Bronchial epithelial cell (primary cell): Measurements from ENCODE around the gene SRMS. TPM values are rescaled to one million over a fixed set of nuclear protein-coding genes. Genes with fewer than 3 reads are reported as not detected.

Experiments
- DNase-seq: peaks from one replicate; pipeline ENCODE4 v3.0.0-alpha.2; 2010; ENCODE audit warnings: low read depth
- FAIRE-seq: peaks from 2 replicates; lab custom pipeline; 2011; peaks lifted over from hg19 to GRCh38; lab: Jason Lieb, UNC
- H3K27me3 ChIP-seq: 2 replicates; pipeline ENCODE4 v1.5.1; 2011; ENCODE audit warnings: low read length; ENCODE audit not compliant: control insufficient read depth, insufficient read depth
- H3K36me3 ChIP-seq: 2 replicates; pipeline ENCODE4 v1.5.1; 2011; ENCODE audit warnings: low read length; ENCODE audit not compliant: control insufficient read depth, insufficient read depth
- H3K4me3 ChIP-seq: 2 replicates; pipeline ENCODE4 v1.5.1; 2011; ENCODE audit warnings: mild to moderate bottlenecking, low read depth, low read length, control low read depth
- CTCF ChIP-seq: IDR thresholded peaks from 2 replicates; pipeline ENCODE4 v1.5.1; 2011; ENCODE audit warnings: mild to moderate bottlenecking, moderate library complexity, low read length, control low read depth, inconsistent platforms; ENCODE audit not compliant: insufficient read depth, severe bottlenecking
- total RNA-seq: library from RNA; depleted of rRNA; stranded (reverse); fragments of >200 nt; gene quantifications from 2 replicates; pipeline ENCODE4 v1.2.1, GENCODE V29; 2014

The SRMS gene
- total RNA-seq, 1 donor from 2014 or later, result 0.79 TPM

GRCh38 chr20:63513207-63513606 lies 34.3 kb downstream of the SRMS start:
- no peak for TF ChIP-seq CTCF
- DNase-seq (no peak), FAIRE-seq (no peak)
- H3K27me3 ChIP-seq, result no peaks in the 10 kb centered on the region
- H3K36me3 ChIP-seq, result no peaks in the 10 kb centered on the region
- no peak overlapping the region for H3K4me3 ChIP-seq

GRCh38 chr20:63509088-63509564 lies 38.4 kb downstream of the SRMS start:
- Histone ChIP-seq H3K36me3 (no peaks in the 10 kb centered on the region), H3K4me3 (no peak overlapping the region), H3K27me3 (no peaks in the 10 kb centered on the region)
- TF ChIP-seq CTCF, result no peak
- FAIRE-seq (no peak), DNase-seq (no peak)

GRCh38 chr20:63508072-63508768 lies 39.3 kb downstream of the SRMS start:
- no peaks in the 10 kb centered on the region for H3K27me3 ChIP-seq
- no peaks in the 10 kb centered on the region for H3K36me3 ChIP-seq
- no peak overlapping the region for H3K4me3 ChIP-seq
- no peak for TF ChIP-seq CTCF
- FAIRE-seq (no peak), DNase-seq (no peak)

GRCh38 chr20:63507083-63507743 lies 40.3 kb downstream of the SRMS start:
- no peaks in the 10 kb centered on the region for H3K36me3 ChIP-seq
- H3K27me3 ChIP-seq, result peaks cover 6% of the 10 kb centered on the region
- FAIRE-seq (no peak), DNase-seq (no peak)
- no peak for TF ChIP-seq CTCF
- no peak overlapping the region for H3K4me3 ChIP-seq

- no peak for DNase-seq
- no peak for TF ChIP-seq CTCF
- peaks cover 6% of the 10 kb centered on the region for H3K27me3 ChIP-seq
- no peak for FAIRE-seq
- no peak overlapping the region for H3K4me3 ChIP-seq
- no peaks in the 10 kb centered on the region for H3K36me3 ChIP-seq
These were observed 41.8 kb downstream of the SRMS start for GRCh38 chr20:63505723-63506122.
